Measurements from ENCODE around the gene C2CD2. TPM values are rescaled to one million over a fixed set of nuclear protein-coding genes. Genes with fewer than 3 reads are reported as not detected.
A peak's percentile ranks its signal among the peaks of the same experiment; 100 is the strongest.
"Not testable (repeated sequence)": the region's sequence is repeated elsewhere in the genome, so short reads cannot be mapped to it uniquely, and the experiment has no call there.

C2CD2 gene
- total and polyA plus RNA-seq, 2 experiments from 2014 or later: 8.7 to 12.4 TPM

DNA sequence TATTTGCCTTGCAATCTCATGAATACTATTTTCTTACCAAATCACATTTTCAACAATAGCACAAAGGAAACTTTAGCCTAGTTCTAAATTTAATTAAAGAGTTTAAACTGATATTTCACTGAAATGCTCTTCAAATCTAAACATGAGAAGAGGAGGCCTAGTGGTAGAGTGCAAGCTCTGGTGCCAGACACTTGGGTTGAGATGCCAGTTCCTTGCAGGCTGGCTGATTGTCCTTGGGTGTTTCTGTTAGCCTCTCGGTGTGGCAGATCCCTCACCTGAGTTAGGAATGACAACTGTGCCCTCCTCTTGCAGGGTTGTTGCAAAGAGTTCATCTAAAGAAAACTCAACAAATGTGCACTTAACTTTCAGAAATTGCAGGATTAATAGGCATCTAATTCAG is 43.8 kb upstream of the C2CD2 start:
- Histone ChIP-seq H3K9me3 (ENCODE audit: low read depth) (no peaks in the 10 kb centered on the region), H3K27me3 (no peaks in the 10 kb centered on the region), H3K4me1 (ENCODE audit: low read depth) (no peaks in the 10 kb centered on the region), H3K36me3 (peaks cover 7% of the 10 kb centered on the region), H3K4me3 (no peak overlapping the region), H3K27ac (no peak overlapping the region)
- TF ChIP-seq, protein P1, sequence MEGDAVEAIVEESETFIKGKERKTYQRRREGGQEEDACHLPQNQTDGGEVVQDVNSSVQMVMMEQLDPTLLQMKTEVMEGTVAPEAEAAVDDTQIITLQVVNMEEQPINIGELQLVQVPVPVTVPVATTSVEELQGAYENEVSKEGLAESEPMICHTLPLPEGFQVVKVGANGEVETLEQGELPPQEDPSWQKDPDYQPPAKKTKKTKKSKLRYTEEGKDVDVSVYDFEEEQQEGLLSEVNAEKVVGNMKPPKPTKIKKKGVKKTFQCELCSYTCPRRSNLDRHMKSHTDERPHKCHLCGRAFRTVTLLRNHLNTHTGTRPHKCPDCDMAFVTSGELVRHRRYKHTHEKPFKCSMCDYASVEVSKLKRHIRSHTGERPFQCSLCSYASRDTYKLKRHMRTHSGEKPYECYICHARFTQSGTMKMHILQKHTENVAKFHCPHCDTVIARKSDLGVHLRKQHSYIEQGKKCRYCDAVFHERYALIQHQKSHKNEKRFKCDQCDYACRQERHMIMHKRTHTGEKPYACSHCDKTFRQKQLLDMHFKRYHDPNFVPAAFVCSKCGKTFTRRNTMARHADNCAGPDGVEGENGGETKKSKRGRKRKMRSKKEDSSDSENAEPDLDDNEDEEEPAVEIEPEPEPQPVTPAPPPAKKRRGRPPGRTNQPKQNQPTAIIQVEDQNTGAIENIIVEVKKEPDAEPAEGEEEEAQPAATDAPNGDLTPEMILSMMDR (IDR thresholded peaks at IDR 0.05; ENCODE audit: low read depth, low read length): no peak
- DNase-seq (ENCODE audit: low read depth in 1 of 2, low spot score in 1 of 2): no peak

DNA sequence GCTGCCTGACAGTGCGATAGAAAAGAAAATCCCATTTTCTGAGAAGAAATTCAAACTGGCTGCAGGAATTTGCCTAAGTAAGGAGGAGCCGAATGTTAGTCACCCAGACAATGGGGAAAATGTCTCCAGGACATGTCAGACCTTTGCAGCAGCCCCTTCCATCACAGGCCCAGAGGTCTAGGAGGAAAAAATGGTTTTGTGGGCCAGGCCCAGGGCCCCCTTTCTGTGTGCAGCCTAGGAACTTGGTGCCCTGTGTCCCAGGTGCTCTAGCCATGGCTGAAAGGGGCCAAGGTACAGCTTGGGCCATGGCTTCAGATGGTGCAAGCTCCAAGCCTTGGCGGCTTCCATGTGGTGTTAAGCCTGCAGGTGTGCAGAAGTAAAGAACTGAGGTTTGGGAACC is 41.8 kb upstream of the C2CD2 start:
- no peak overlapping the region for H3K4me3 ChIP-seq
- peaks cover 17% of the 10 kb centered on the region for H3K36me3 ChIP-seq
- H3K4me1 ChIP-seq (ENCODE audit: low read depth): no peaks in the 10 kb centered on the region

DNA sequence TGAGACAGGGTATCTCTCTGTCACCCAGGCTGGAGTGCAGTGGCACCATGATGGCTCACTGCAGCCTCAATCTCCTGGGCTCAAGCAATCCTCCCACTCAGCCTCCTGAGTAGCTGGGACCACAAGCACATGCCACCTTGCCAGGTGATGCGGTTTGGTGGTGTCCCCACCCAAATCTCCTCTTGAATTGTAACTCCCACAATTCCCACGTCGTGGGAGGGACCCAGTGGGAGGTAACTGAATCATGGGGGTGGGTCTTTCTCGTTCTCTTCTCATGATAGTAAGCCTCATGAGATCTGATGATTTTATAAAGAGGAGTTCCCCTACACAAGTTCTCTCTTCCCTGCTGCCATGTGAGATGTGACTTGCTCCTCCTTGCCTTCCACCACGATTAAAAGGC is 40.8 kb upstream of the C2CD2 start:
- peaks cover 17% of the 10 kb centered on the region for H3K36me3 ChIP-seq
- not testable (repeated sequence) for H3K27me3 ChIP-seq; H3K27ac ChIP-seq; DNase-seq (ENCODE audit: low read depth in 1 of 2, low spot score in 1 of 2); H3K4me3 ChIP-seq; H3K9me3 ChIP-seq (ENCODE audit: low read depth); H3K4me1 ChIP-seq (ENCODE audit: low read depth)

More for the DNA sequence above, 41.8 kb upstream of the C2CD2 start:
- TF ChIP-seq, protein P1 (IDR thresholded peaks at IDR 0.05; ENCODE audit: low read depth, low read length): no peak
- H3K9me3 ChIP-seq (ENCODE audit: low read depth): no peaks in the 10 kb centered on the region
- no peak overlapping the region for H3K27ac ChIP-seq
- H3K27me3 ChIP-seq: no peaks in the 10 kb centered on the region
- no peak for DNase-seq (ENCODE audit: low read depth in 1 of 2, low spot score in 1 of 2)

DNA sequence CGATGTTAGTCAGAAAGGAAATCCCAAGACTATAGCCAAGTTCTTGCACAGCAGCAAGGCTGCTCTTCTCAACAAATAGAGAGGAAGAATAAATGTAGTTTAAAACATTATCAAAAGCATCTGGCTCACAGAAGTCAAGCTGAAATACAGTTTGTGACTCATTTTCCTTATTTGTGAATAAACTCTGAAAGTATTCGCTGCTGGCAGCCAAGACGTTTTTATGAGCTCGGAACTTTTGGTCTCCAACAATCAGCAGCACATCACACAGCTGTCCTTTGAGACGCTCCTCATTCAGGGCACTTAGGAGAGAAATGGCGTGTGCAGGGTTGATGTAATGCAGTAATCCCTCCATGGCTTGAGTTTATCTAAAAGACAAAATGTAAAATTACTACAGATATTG is 39.9 kb upstream of the C2CD2 start:
- Histone ChIP-seq H3K4me1 (ENCODE audit: low read depth) (no peaks in the 10 kb centered on the region), H3K27me3 (no peaks in the 10 kb centered on the region), H3K9me3 (ENCODE audit: low read depth) (no peaks in the 10 kb centered on the region), H3K4me3 (no peak overlapping the region), H3K36me3 (peaks cover 17% of the 10 kb centered on the region), H3K27ac (no peak overlapping the region)
- TF ChIP-seq, protein P1 (IDR thresholded peaks at IDR 0.05; ENCODE audit: low read depth, low read length): no peak
- peak in 1 of 2 donors; percentile 70 for DNase-seq (ENCODE audit: low read depth in 1 of 2, low spot score in 1 of 2)

DNA sequence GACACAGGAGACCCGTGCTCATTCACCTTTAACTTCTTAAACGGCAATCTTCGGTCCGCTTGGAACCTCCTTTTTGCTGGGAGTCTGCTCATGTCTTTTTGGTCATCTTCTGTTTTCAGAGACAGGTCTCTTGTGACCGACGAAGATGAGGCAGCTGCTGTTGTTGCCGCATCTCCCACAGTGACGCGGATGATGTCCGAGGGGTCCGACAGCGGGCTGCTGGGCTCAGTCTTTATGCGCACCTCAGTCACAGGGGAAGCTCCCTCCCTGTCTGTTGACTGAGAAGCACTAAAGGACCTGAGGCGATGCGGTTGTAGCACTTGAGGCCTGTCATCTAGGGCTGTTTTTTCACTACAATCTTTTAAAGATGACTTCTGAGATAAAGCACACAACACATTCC is 38.8 kb upstream of the C2CD2 start:
- Histone ChIP-seq H3K27me3 (no peaks in the 10 kb centered on the region), H3K4me3 (no peak overlapping the region), H3K36me3 (peaks cover 17% of the 10 kb centered on the region), H3K27ac (no peak overlapping the region), H3K4me1 (ENCODE audit: low read depth) (no peaks in the 10 kb centered on the region), H3K9me3 (ENCODE audit: low read depth) (no peaks in the 10 kb centered on the region)
- TF ChIP-seq, protein P1 (IDR thresholded peaks at IDR 0.05; ENCODE audit: low read depth, low read length): no peak
- no peak for DNase-seq (ENCODE audit: low read depth in 1 of 2, low spot score in 1 of 2)

DNA sequence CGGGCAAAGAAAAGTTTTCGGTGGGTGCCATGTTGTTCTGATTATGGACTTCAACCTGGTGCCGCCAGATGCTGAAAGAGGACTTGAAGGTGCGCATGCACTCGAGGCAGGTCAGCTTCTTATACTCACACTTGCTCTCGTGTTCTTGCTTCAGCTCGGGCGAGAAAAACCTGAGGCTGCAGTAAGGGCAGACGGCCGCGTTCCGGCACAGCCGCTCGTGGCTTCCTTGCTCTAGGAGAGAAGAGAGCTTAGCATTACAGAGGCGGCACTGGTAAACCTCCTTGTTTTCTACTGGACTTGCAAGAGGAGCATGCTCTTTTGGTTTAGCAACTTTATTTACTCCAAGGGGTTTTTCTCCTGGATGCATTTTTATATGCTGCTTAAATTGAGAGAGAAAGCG is 37.8 kb upstream of the C2CD2 start:
- DNase-seq (ENCODE audit: low read depth in 1 of 2, low spot score in 1 of 2): no peak
- Histone ChIP-seq H3K9me3 (ENCODE audit: low read depth) (no peaks in the 10 kb centered on the region), H3K27ac (no peak overlapping the region), H3K36me3 (peaks cover 17% of the 10 kb centered on the region), H3K27me3 (no peaks in the 10 kb centered on the region), H3K4me1 (ENCODE audit: low read depth) (no peaks in the 10 kb centered on the region), H3K4me3 (no peak overlapping the region)
- TF ChIP-seq, protein P1 (IDR thresholded peaks at IDR 0.05; ENCODE audit: low read depth, low read length): no peak

All from cardiac muscle cell (in vitro differentiated cells and primary cell).